ENCODE data around the gene RHOH.

RHOH gene

DNA sequence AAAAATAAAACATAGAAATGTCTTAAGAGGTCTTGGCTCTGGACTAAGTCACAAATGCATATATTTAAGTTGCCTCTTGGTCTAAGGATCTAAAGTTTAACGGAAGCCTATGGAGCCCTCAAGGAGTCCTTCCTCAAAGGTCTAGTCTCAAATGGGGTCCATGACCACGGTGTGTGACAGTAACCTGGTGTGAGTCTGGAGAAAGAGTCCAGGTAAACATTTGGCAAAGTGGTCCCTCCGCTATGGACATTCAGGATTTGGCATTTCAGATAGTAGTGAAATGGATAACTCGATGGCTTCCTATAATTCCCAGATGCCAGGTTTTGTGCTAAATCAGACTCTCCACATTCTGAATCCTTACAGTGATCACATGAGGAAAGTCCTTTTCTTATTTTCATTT is 44.2 kb downstream of the RHOH start:
- peaks cover 7% of the 10 kb centered on the region; the same call in 1 of the 2 replicates for H3K4me1 ChIP-seq (ENCODE audit: control insufficient read depth, insufficient read depth, low read length)
- no peaks in the 10 kb centered on the region for H3K36me3 ChIP-seq (ENCODE audit: control insufficient read depth, insufficient read depth, low read length)
- H3K27ac ChIP-seq (ENCODE audit: low read depth, low read length): no peak overlapping the region
- no peak overlapping the region for H3K9ac ChIP-seq (ENCODE audit: low read length)
- H3K27me3 ChIP-seq (ENCODE audit: control insufficient read depth, insufficient read depth, low read length): no peaks in the 10 kb centered on the region
- no peaks in the 10 kb centered on the region for H3K9me3 ChIP-seq (ENCODE audit: control insufficient read depth, insufficient read depth, low read depth, low read length)
- H3K4me3 ChIP-seq (ENCODE audit: low read depth, low read length): no peak overlapping the region

DNA sequence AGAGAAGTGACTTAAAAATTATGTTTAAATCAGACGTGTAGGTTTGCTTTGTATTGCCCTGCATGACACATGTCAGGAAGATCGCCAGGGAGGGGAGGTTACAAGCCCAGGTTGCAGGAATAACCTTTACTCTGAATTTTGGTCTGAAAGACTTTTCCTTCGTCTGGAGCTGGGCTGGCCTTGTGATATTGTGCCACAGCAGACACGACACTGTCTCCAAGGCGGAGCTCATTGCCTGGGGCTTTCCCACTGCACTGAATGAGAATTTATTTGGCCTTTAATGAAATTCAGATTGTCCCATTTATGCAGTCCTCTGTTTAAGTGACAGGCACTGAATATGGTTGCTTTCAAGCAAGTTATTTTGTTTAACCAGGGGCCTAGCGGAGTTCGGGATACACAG is 45.1 kb downstream of the RHOH start:
- H3K36me3 ChIP-seq (ENCODE audit: control insufficient read depth, insufficient read depth, low read length): no peaks in the 10 kb centered on the region
- H3K4me1 ChIP-seq (ENCODE audit: control insufficient read depth, insufficient read depth, low read length): peaks cover 14% of the 10 kb centered on the region; the same call in 1 of the 2 replicates

DNA sequence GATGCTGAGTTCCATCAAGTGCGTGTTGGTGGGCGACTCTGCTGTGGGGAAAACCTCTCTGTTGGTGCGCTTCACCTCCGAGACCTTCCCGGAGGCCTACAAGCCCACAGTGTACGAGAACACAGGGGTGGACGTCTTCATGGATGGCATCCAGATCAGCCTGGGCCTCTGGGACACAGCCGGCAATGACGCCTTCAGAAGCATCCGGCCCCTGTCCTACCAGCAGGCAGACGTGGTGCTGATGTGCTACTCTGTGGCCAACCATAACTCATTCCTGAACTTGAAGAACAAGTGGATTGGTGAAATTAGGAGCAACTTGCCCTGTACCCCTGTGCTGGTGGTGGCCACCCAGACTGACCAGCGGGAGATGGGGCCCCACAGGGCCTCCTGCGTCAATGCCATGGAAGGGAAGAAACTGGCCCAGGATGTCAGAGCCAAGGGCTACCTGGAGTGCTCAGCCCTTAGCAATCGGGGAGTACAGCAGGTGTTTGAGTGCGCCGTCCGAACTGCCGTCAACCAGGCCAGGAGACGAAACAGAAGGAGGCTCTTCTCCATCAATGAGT is 46.6 kb downstream of the RHOH start:
- Histone ChIP-seq H3K4me3 (ENCODE audit: low read depth, low read length) (no peak overlapping the region), H3K27me3 (ENCODE audit: control insufficient read depth, insufficient read depth, low read length) (no peaks in the 10 kb centered on the region), H3K4me1 (ENCODE audit: control insufficient read depth, insufficient read depth, low read length) (peaks cover 14% of the 10 kb centered on the region; the same call in 1 of the 2 replicates), H3K27ac (ENCODE audit: low read depth, low read length) (no peak overlapping the region), H3K9me3 (ENCODE audit: control insufficient read depth, insufficient read depth, low read depth, low read length) (no peaks in the 10 kb centered on the region; the same call in 1 of the 2 replicates), H3K9ac (ENCODE audit: low read length) (no peak overlapping the region), H3K36me3 (ENCODE audit: control insufficient read depth, insufficient read depth, low read length) (no peaks in the 10 kb centered on the region)

More for the DNA sequence above, 45.1 kb downstream of the RHOH start:
- Histone ChIP-seq H3K27ac (ENCODE audit: low read depth, low read length) (no peak overlapping the region), H3K27me3 (ENCODE audit: control insufficient read depth, insufficient read depth, low read length) (no peaks in the 10 kb centered on the region), H3K9ac (ENCODE audit: low read length) (no peak overlapping the region), H3K9me3 (ENCODE audit: control insufficient read depth, insufficient read depth, low read depth, low read length) (no peaks in the 10 kb centered on the region; the same call in 1 of the 2 replicates), H3K4me3 (ENCODE audit: low read depth, low read length) (no peak overlapping the region)

DNA sequence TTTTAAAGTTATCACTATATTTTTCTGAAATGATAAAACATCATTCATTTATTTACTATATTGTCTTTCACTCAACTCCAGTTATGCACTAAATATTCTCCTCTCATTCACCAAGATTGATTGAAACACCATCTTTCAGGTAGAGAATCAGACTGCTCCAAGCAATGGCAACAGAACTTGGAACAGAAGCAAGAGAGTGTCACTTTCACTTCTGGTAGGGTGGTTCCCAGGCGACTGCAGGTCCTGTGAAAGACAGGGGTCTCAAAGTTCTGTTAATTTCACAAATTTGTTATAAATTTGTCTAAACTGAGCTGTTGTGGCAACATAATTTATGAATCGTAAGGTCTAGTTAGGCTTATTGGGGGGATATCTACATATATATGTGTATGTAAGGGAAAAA is 47.8 kb downstream of the RHOH start:
- H3K36me3 ChIP-seq (ENCODE audit: control insufficient read depth, insufficient read depth, low read length): no peaks in the 10 kb centered on the region

DNA sequence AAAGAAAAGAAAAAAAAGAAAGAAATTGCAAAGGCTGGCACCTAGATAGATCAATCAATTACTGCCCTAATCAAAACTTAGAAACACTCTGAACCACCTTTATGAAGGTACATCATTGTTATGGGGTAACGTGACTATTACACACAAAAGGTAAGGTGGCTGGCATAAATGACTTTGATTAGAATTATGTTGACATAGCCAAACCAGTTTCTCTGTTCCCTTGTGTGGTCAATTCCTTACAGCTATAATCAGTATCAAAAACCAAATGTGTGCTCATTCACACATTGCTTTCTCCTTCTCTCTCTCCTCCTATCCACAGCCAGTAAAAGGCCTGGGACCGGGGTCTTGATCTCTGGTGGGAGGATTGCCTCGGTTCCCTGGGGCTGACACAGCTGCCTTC is 48.7 kb downstream of the RHOH start:
- peaks cover 11% of the 10 kb centered on the region; the same call in 1 of the 2 replicates for H3K4me1 ChIP-seq (ENCODE audit: control insufficient read depth, insufficient read depth, low read length)
- H3K27ac ChIP-seq (ENCODE audit: low read depth, low read length): no peak overlapping the region
- no peak overlapping the region for H3K9ac ChIP-seq (ENCODE audit: low read length)
- no peaks in the 10 kb centered on the region for H3K36me3 ChIP-seq (ENCODE audit: control insufficient read depth, insufficient read depth, low read length)
- no peaks in the 10 kb centered on the region; the same call in 1 of the 2 replicates for H3K9me3 ChIP-seq (ENCODE audit: control insufficient read depth, insufficient read depth, low read depth, low read length)
- H3K4me3 ChIP-seq (ENCODE audit: low read depth, low read length): no peak overlapping the region
- H3K27me3 ChIP-seq (ENCODE audit: control insufficient read depth, insufficient read depth, low read length): no peaks in the 10 kb centered on the region

More for the DNA sequence above, 47.8 kb downstream of the RHOH start:
- Histone ChIP-seq H3K27me3 (ENCODE audit: control insufficient read depth, insufficient read depth, low read length) (no peaks in the 10 kb centered on the region), H3K4me1 (ENCODE audit: control insufficient read depth, insufficient read depth, low read length) (peaks cover 11% of the 10 kb centered on the region; the same call in 1 of the 2 replicates), H3K4me3 (ENCODE audit: low read depth, low read length) (no peak overlapping the region), H3K9ac (ENCODE audit: low read length) (no peak overlapping the region), H3K27ac (ENCODE audit: low read depth, low read length) (no peak overlapping the region), H3K9me3 (ENCODE audit: control insufficient read depth, insufficient read depth, low read depth, low read length) (no peaks in the 10 kb centered on the region; the same call in 1 of the 2 replicates)

DNA sequence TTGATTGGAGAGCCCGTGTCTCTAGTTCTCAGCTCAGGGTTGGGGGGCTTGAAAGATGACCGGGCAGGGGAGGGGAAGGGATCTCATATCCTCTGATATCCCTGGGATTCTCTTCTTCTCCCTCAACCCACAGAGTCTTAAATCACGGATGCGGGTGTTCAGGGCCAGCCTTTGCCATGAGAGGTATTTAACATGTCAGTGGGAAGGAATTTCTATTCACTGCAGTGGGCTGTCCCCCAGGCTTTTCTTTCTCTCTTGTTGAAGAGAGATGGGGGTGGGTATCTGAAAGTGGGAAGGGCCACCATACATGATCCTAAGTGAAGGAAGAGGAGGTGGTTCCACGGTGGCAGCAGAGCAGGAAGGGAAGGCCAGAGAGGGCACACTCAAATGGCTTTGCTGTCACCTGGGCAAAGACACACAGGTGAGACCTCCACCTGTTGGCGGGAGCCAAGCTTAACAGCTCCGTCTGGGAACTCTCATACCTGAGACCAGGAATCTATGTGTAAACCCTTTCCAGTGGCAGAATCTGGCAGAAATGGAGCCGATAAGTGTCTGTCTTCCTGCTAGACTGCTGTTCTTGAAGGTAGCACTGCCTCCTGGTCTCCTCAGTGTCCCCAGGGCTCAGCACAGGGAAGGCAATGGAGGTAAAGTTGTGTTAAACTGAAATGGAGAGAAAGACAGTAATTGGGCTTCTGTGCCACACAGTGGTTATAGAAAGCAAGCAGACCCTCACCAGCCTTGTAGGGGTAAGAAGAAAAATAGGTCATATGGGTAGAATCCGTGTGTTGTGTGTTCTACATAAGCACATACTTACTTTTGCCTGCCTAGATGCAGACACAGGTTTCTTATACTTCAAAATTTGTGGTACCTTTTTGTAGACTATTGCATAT is 49.4 kb downstream of the RHOH start:
- Histone ChIP-seq H3K9ac (ENCODE audit: low read length) (no peak overlapping the region), H3K27ac (ENCODE audit: low read depth, low read length) (no peak overlapping the region), H3K36me3 (ENCODE audit: control insufficient read depth, insufficient read depth, low read length) (no peaks in the 10 kb centered on the region), H3K9me3 (ENCODE audit: control insufficient read depth, insufficient read depth, low read depth, low read length) (peaks cover 3% of the 10 kb centered on the region), H3K27me3 (ENCODE audit: control insufficient read depth, insufficient read depth, low read length) (no peaks in the 10 kb centered on the region), H3K4me1 (ENCODE audit: control insufficient read depth, insufficient read depth, low read length) (peaks cover 11% of the 10 kb centered on the region; the same call in 1 of the 2 replicates), H3K4me3 (ENCODE audit: low read depth, low read length) (no peak overlapping the region)

DNA sequence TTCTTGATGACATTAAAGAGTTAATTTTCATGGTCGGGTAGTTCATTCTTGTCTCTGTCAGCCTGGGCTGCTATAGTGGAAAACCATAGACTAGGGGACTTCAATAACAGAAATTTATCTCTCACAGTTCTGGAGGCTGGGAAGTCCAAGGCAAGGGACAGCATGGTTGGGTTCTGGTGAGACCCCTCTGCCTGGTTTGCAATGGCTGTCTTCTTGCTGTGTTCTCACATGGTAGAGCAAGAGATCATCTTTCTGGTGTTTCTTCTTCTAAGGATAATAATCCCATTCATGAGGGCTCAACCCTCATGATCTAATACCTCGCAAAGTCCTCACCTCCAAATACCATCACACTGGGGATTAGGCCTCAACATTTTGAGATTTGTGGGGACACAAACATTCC is 50.1 kb downstream of the RHOH start:
- Histone ChIP-seq H3K27me3 (ENCODE audit: control insufficient read depth, insufficient read depth, low read length) (no peaks in the 10 kb centered on the region), H3K36me3 (ENCODE audit: control insufficient read depth, insufficient read depth, low read length) (no peaks in the 10 kb centered on the region), H3K27ac (ENCODE audit: low read depth, low read length) (no peak overlapping the region), H3K9ac (ENCODE audit: low read length) (no peak overlapping the region), H3K9me3 (ENCODE audit: control insufficient read depth, insufficient read depth, low read depth, low read length) (peaks cover 3% of the 10 kb centered on the region), H3K4me3 (ENCODE audit: low read depth, low read length) (no peak overlapping the region), H3K4me1 (ENCODE audit: control insufficient read depth, insufficient read depth, low read length) (peaks cover 11% of the 10 kb centered on the region; the same call in 1 of the 2 replicates)

DNA sequence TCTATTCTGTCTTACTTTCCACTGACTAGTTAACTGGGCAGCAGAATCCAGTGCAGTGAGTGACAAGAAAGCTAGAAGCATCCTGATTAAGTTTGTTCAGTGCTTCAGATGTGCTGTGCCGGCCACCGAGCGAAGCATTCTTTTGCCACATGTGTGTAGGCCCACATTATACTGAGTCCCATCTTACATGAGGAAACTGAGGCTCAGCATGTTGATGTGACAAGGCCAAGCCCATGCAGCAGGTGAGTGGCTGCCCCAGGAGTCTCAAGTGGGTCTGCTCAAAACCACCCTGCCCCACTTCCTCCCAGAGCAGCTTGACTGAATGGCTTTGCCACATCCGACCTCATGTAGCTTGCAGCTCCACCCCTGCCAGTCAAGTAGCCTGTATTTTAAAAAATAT is 50.5 kb downstream of the RHOH start:
- Histone ChIP-seq H3K9me3 (ENCODE audit: control insufficient read depth, insufficient read depth, low read depth, low read length) (peaks cover 3% of the 10 kb centered on the region), H3K4me1 (ENCODE audit: control insufficient read depth, insufficient read depth, low read length) (peaks cover 11% of the 10 kb centered on the region; the same call in 1 of the 2 replicates), H3K36me3 (ENCODE audit: control insufficient read depth, insufficient read depth, low read length) (no peaks in the 10 kb centered on the region), H3K27me3 (ENCODE audit: control insufficient read depth, insufficient read depth, low read length) (no peaks in the 10 kb centered on the region), H3K4me3 (ENCODE audit: low read depth, low read length) (no peak overlapping the region), H3K9ac (ENCODE audit: low read length) (no peak overlapping the region), H3K27ac (ENCODE audit: low read depth, low read length) (no peak overlapping the region)

DNA sequence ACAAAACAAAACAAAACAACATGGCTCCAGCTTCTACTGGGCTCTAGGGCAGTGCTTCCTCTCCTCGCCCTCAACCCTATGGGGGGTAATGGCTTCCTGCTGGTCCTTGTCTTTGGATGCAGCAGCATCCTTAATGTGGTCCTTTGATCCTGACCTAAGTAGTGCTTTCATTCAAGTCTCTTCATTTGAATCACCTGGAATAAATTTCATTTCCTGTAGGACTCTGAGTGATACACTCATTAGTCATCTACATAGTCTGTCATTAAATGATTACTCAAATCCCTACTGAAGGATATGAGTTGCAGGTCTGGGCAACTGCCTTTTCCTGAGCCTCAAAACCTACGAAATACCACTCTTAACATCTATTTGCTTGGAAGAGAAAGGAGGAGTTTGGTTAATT is 54.5 kb downstream of the RHOH start:
- Histone ChIP-seq H3K9ac (ENCODE audit: low read length) (no peak overlapping the region), H3K9me3 (ENCODE audit: control insufficient read depth, insufficient read depth, low read depth, low read length) (peaks cover 3% of the 10 kb centered on the region), H3K36me3 (ENCODE audit: control insufficient read depth, insufficient read depth, low read length) (no peaks in the 10 kb centered on the region), H3K4me1 (ENCODE audit: control insufficient read depth, insufficient read depth, low read length) (peaks cover 8% of the 10 kb centered on the region; the same call in 1 of the 2 replicates), H3K27me3 (ENCODE audit: control insufficient read depth, insufficient read depth, low read length) (no peaks in the 10 kb centered on the region), H3K4me3 (ENCODE audit: low read depth, low read length) (no peak overlapping the region), H3K27ac (ENCODE audit: low read depth, low read length) (no peak overlapping the region)

DNA sequence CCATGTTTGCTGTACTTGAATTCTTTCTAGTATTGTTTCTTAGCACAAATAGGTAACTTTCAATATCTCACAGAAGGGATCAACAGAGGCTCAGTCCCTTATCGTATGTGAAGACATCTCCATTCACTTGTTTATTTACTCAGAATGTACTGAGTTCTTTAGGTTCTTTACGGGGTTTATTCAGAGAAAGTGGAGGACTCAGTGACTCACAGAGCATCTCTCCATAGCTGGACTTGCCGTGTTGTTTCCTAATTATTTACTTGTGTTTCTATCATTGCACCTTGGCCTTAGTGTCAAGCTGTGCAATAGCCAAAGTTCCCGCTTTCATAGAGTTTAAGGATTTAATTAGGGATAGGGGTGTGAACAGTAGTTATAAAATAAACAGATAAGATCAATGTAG is 57.1 kb downstream of the RHOH start:
- Histone ChIP-seq H3K27me3 (ENCODE audit: control insufficient read depth, insufficient read depth, low read length) (no peaks in the 10 kb centered on the region), H3K27ac (ENCODE audit: low read depth, low read length) (no peak overlapping the region), H3K36me3 (ENCODE audit: control insufficient read depth, insufficient read depth, low read length) (no peaks in the 10 kb centered on the region), H3K9ac (ENCODE audit: low read length) (no peak overlapping the region), H3K4me1 (ENCODE audit: control insufficient read depth, insufficient read depth, low read length) (peaks cover 4% of the 10 kb centered on the region; the same call in 1 of the 2 replicates), H3K9me3 (ENCODE audit: control insufficient read depth, insufficient read depth, low read depth, low read length) (peaks cover 3% of the 10 kb centered on the region; the same call in 1 of the 2 replicates), H3K4me3 (ENCODE audit: low read depth, low read length) (no peak overlapping the region)

All from HUES6 (cell line).